Measurements from ENCODE around the gene E2F2. TPM values are rescaled to one million over a fixed set of nuclear protein-coding genes. Genes with fewer than 3 reads are reported as not detected.

The E2F2 gene
- total and polyA plus RNA-seq, 2 of the 13 experiments (the other 11 are each of a cell fraction or from before 2014, with no cell fraction given): 0.65 to 6.6 TPM

DNA sequence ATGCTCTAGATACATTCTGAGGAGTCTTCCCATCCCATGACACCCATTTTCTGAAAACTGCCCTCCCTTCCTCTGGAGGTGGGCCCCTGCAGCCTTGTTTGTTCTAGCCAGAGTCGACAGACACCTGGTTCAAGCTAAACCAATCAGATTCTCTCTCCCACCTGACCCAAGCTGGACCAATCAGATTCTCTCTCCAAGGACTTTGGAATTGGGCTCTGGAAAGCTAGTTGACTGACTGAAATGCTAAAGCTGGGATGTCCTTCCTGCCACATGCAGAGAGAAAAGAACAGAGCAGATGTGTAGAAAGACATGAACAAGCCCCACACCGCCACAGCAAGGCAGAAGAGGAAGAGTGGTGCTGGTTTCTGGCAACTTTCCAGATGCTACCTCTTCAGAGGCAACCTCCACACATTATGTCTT lies 71.7 kb downstream of the E2F2 start (continued):
- TF ChIP-seq, protein P1, sequence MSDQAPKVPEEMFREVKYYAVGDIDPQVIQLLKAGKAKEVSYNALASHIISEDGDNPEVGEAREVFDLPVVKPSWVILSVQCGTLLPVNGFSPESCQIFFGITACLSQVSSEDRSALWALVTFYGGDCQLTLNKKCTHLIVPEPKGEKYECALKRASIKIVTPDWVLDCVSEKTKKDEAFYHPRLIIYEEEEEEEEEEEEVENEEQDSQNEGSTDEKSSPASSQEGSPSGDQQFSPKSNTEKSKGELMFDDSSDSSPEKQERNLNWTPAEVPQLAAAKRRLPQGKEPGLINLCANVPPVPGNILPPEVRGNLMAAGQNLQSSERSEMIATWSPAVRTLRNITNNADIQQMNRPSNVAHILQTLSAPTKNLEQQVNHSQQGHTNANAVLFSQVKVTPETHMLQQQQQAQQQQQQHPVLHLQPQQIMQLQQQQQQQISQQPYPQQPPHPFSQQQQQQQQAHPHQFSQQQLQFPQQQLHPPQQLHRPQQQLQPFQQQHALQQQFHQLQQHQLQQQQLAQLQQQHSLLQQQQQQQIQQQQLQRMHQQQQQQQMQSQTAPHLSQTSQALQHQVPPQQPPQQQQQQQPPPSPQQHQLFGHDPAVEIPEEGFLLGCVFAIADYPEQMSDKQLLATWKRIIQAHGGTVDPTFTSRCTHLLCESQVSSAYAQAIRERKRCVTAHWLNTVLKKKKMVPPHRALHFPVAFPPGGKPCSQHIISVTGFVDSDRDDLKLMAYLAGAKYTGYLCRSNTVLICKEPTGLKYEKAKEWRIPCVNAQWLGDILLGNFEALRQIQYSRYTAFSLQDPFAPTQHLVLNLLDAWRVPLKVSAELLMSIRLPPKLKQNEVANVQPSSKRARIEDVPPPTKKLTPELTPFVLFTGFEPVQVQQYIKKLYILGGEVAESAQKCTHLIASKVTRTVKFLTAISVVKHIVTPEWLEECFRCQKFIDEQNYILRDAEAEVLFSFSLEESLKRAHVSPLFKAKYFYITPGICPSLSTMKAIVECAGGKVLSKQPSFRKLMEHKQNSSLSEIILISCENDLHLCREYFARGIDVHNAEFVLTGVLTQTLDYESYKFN (CRISPR knock-in tag; conservative IDR thresholded peaks at IDR 0.05): peak; percentile 71
- TF ChIP-seq, protein P2, sequence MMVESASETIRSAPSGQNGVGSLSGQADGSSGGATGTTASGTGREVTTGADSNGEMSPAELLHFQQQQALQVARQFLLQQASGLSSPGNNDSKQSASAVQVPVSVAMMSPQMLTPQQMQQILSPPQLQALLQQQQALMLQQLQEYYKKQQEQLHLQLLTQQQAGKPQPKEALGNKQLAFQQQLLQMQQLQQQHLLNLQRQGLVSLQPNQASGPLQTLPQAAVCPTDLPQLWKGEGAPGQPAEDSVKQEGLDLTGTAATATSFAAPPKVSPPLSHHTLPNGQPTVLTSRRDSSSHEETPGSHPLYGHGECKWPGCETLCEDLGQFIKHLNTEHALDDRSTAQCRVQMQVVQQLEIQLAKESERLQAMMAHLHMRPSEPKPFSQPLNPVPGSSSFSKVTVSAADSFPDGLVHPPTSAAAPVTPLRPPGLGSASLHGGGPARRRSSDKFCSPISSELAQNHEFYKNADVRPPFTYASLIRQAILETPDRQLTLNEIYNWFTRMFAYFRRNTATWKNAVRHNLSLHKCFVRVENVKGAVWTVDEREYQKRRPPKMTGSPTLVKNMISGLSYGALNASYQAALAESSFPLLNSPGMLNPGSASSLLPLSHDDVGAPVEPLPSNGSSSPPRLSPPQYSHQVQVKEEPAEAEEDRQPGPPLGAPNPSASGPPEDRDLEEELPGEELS (CRISPR knock-in tag; IDR thresholded peaks at IDR 0.05): no peak
- no peak for TF ChIP-seq PHF5A (CRISPR knock-in tag; IDR thresholded peaks at IDR 0.05; ENCODE audit: low read depth, unreplicated experiment)
- no peak for TF ChIP-seq HMGA1 (CRISPR knock-in tag; conservative IDR thresholded peaks at IDR 0.05)
- no peak for TF ChIP-seq ZBTB8A (CRISPR knock-in tag; IDR thresholded peaks at IDR 0.05; ENCODE audit: borderline replicate concordance, low read depth)
- TF ChIP-seq RBFOX2 (IDR thresholded peaks at IDR 0.05; ENCODE audit: low read depth, low read length): 0 out of 2 replicates have a peak, but pooled peaks have one; percentile 36
- TF ChIP-seq, protein P3, sequence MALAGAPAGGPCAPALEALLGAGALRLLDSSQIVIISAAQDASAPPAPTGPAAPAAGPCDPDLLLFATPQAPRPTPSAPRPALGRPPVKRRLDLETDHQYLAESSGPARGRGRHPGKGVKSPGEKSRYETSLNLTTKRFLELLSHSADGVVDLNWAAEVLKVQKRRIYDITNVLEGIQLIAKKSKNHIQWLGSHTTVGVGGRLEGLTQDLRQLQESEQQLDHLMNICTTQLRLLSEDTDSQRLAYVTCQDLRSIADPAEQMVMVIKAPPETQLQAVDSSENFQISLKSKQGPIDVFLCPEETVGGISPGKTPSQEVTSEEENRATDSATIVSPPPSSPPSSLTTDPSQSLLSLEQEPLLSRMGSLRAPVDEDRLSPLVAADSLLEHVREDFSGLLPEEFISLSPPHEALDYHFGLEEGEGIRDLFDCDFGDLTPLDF (CRISPR knock-in tag; IDR thresholded peaks at IDR 0.05): no peak
- TF ChIP-seq ZNF558 (CRISPR knock-in tag; IDR thresholded peaks at IDR 0.05; ENCODE audit: borderline replicate concordance): no peak
- peak; percentile 53; the same call in 1 of the 2 replicates for TF ChIP-seq YEATS4 (CRISPR knock-in tag; IDR thresholded peaks at IDR 0.05; ENCODE audit: borderline replicate concordance)
- TF ChIP-seq, protein P4, sequence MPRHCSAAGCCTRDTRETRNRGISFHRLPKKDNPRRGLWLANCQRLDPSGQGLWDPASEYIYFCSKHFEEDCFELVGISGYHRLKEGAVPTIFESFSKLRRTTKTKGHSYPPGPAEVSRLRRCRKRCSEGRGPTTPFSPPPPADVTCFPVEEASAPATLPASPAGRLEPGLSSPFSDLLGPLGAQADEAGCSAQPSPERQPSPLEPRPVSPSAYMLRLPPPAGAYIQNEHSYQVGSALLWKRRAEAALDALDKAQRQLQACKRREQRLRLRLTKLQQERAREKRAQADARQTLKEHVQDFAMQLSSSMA (CRISPR knock-in tag; IDR thresholded peaks at IDR 0.05): no peak
- no peak for TF ChIP-seq HOXD1 (CRISPR knock-in tag; IDR thresholded peaks at IDR 0.05)
- no peak for TF ChIP-seq SMARCE1 (IDR thresholded peaks at IDR 0.05; ENCODE audit: borderline replicate concordance)
- TF ChIP-seq, protein P5, sequence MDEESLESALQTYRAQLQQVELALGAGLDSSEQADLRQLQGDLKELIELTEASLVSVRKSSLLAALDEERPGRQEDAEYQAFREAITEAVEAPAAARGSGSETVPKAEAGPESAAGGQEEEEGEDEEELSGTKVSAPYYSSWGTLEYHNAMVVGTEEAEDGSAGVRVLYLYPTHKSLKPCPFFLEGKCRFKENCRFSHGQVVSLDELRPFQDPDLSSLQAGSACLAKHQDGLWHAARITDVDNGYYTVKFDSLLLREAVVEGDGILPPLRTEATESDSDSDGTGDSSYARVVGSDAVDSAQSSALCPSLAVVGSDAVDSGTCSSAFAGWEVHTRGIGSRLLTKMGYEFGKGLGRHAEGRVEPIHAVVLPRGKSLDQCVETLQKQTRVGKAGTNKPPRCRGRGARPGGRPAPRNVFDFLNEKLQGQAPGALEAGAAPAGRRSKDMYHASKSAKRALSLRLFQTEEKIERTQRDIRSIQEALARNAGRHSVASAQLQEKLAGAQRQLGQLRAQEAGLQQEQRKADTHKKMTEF (CRISPR knock-in tag; IDR thresholded peaks at IDR 0.05): peak; percentile 37; the same call in 1 of the 2 replicates
- no peak for TF ChIP-seq MATR3 (CRISPR knock-in tag; IDR thresholded peaks at IDR 0.05)
- no peak for TF ChIP-seq ZSCAN21 (CRISPR knock-in tag; IDR thresholded peaks at IDR 0.05; ENCODE audit: borderline replicate concordance)
- no peak for TF ChIP-seq NR3C1 (CRISPR knock-in tag; IDR thresholded peaks at IDR 0.05)
- TF ChIP-seq NCOA1 (CRISPR knock-in tag; IDR thresholded peaks at IDR 0.05): no peak
- TF ChIP-seq, protein P6, sequence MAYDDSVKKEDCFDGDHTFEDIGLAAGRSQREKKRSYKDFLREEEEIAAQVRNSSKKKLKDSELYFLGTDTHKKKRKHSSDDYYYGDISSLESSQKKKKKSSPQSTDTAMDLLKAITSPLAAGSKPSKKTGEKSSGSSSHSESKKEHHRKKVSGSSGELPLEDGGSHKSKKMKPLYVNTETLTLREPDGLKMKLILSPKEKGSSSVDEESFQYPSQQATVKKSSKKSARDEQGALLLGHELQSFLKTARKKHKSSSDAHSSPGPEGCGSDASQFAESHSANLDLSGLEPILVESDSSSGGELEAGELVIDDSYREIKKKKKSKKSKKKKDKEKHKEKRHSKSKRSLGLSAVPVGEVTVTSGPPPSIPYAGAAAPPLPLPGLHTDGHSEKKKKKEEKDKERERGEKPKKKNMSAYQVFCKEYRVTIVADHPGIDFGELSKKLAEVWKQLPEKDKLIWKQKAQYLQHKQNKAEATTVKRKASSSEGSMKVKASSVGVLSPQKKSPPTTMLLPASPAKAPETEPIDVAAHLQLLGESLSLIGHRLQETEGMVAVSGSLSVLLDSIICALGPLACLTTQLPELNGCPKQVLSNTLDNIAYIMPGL (CRISPR knock-in tag; IDR thresholded peaks at IDR 0.05; ENCODE audit: borderline replicate concordance in 1 of 2, low read depth in 1 of 2): no peak
- TF ChIP-seq HNRNPH1 (optimal IDR thresholded peaks at IDR 0.05; ENCODE audit: low read depth, low read length): no peak
- TF ChIP-seq ZNF792 (CRISPR knock-in tag; IDR thresholded peaks at IDR 0.05): 0 out of 2 replicates have a peak, but pooled peaks have one; percentile 55

Measured in HepG2 (cell line).